CD4-positive, alpha-beta T cell treated with Interferon gamma for 1 hour (primary cell): Measurements from ENCODE around the gene FAM168B.
"Not testable (repeated sequence)": the region's sequence is repeated elsewhere in the genome, so short reads cannot be mapped to it uniquely, and the experiment has no call there.

Source experiments
- DNase-seq: peaks from one replicate; pipeline ENCODE4 v3.0.0-alpha.2; 2020

Gene FAM168B

DNA sequence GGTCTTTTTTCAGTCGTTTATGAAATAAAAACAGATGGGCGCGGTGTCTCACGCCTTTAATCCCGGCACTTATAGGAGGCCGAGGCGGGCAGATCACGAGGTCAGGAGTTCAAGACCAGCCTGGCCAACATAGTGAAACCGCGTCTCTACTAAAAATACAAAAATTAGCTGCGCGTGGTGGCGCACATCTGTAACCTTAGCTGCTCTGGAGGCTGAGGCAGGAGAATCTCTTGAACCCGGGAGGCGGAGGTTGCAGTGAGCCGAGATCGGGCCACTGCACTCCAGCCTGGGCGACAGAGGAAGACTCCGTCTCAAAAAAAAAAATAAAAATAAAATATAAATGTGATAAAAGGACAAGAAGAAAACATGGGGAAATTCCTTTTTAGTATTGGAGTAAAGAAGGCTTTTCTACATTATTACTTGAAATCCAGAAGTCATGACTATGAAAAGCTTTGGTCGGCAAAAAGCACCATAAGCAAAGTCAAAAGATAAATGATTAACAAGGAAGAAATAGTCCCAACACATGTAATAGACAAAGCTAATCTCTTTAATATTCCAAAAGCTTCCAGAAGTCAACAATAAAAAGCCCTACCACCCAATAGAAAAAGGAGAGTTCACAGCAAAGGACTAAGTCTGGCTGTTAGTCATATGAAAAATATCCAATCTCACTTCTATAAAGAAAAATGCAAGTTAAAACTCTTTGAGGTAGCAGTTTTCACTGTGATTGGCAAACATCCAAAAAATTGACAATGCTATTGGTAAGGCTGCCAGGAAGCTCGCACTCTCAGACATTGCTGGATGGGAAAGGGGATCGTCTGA is 1.4 kb upstream of the FAM168B start:
- DNase-seq, result no peak

DNA sequence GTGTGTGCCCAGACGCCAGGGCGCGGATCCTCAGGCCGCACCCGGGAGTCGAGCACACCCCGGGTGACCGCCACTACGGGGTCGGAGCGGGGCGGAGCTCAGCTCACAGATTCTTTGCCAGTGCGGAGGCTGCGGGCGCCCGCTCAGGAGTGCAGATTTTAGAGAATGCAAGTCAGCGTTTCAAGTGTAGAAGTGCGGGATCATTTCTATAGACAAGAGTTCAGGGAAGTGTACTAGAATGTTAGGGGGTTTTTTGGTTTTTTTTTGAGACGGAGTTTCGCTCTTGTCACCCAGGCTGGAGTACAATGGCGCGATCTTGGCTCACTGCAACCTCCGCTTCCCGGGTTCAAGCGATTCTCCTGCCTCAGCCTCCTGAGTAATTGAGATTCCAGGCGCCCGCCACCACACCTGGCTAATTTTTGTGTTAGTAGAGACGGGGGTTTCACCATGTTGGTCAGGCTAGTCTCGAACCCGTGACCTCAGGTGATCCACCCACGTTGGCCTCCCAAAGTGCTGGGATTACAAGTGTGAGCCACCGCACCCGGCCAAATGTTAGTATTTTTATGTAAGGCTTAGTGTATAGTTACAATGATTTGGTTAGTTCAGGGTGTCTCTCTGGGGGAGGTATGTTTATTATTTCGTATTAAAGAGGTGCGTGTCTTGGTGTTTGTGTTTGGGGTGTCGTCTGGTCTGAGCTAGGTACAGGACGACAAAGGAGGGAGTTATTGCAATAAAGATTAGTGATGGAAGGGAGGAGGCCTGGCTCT is 619 bp upstream of the FAM168B start:
- DNase-seq, result no peak

GRCh38 chr2:131092458-131093005 is 728 bp downstream of the FAM168B start:
- DNase-seq, result no peak

DNA sequence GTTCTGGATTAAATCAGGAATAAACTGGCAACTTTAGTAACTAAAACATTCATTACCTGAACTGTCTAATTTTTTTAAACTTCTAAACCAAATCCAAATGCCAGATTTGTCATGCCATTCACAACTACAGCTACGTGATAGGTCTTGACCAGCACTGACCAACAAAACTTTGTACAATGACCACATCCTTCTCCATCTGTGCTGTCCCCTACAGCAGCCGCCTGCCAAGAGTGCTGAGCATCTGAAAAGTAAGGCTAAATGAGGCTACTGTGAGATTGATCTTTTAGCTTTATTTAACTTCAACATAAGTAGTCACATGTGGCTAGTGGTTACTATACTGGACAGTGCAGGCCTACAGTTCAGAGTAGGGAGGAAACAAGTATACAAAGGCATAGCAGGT is 7.6 kb downstream of the FAM168B start:
- no peak for DNase-seq

DNA sequence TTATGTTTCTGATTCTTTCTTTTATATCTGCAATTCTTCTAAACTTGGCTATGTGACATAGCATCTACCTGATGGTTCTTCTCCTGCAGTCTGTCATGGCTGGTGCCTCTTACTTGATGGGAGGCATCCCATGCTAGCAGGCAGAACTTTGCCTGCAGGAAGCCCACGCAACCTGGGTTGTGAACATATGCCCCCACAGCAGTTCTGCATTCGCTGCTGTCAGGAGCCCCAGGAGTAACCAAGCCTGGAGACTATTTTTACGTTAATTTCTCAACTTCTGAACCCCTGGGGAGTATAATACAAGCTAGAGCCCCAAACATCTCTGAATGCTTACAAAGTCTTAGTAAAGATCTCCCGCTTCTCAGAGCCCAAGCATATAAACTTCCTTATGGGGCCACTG is 12.1 kb downstream of the FAM168B start:
- no peak for DNase-seq

DNA sequence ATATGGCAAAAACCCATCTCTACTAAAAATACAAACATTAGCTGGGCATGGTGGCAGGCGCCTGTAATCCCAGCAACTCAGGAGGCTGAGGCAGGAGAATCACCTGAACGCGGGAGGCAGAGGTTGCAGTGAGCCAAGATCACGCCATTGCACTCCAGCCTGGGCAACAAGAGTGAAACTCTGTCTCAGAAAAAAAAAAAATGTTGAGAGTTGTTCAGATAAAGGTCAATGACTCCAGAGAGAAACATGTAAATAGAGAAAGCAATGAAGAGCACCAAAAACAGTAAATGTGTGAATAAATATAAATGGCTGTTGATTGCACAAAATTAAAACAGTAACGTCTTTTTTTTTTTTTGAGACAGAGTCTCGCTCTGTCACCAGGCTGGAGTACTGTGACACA is 13.3 kb downstream of the FAM168B start:
- DNase-seq, result not testable (repeated sequence)

- no peak for DNase-seq
These were observed 15.3 kb downstream of the FAM168B start for GRCh38 chr2:131077966-131078365.

DNA sequence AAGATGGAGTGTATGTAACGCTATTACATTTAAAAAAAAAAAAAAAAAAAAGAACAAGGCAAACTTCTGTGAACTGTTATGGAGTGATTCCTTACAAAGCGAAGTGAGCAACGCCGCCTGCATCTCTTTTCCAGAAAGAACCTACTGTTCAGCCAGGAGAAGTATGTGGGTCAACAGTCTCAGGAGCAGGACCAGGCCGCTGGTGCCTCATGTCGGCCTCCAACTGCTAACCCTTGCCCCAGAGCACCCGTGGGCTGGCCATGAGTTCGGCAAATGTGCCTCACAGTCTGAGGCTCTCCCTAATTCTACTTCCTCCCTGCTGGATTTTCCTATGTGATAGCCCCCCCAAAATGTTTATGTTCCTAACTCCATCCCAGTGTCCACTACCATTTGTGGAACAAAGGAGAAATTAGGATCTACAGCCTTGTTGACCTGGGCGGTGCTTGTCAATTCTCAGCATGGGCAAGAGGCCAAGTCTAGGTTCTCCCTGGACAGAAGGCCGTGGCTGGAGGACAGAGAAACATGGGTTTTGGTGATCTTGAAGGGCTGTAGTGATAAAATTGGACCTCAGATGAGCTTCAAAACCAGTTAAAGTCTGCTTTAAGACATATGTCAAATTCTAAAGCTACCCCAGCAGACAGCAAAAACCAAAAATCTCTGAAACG is 15.9 kb downstream of the FAM168B start:
- no peak for DNase-seq

DNA sequence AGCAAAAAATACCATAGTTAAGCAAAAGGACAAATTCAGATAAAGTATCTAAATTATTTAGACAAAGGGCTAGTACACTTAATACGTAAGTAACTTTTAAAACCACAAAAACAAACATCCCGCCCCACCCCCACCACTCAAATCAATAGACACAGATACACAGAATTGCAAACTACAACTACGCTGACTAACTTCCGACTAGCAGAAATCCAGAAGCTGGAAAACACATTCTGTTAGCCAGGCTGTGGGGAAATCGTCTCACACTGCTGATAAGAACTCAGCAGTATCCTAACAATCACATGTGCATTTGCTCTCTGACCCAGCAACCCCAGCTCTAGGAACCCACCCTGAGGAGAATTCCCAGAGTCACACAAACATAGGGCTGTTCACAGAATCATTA is 16.6 kb downstream of the FAM168B start:
- no peak for DNase-seq

GRCh38 chr2:131075578-131075977 is 17.7 kb downstream of the FAM168B start:
- not testable (repeated sequence) for DNase-seq

DNA sequence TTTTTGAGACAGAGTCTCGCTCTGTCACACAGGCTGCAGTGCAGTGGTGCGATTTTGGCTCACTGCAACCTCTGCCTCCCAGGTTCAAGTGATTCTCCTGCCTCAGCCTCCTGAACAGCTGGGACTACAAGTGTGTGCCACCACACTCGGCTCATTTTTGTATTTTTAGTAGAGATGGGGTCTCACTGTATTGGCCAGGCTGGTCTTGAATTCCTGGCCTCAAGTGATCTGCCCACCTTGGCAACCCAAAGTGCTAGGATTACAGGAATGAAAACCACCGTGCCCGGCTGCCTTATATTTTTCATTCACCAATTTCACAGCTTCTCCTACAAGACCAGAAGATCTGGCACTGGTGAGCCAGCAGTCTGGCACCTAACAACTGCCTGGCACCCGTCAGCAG is 25.1 kb downstream of the FAM168B start:
- DNase-seq, result not testable (repeated sequence)

- DNase-seq, result no peak
These were observed 25.7 kb downstream of the FAM168B start for GRCh38 chr2:131067465-131068125.

DNA sequence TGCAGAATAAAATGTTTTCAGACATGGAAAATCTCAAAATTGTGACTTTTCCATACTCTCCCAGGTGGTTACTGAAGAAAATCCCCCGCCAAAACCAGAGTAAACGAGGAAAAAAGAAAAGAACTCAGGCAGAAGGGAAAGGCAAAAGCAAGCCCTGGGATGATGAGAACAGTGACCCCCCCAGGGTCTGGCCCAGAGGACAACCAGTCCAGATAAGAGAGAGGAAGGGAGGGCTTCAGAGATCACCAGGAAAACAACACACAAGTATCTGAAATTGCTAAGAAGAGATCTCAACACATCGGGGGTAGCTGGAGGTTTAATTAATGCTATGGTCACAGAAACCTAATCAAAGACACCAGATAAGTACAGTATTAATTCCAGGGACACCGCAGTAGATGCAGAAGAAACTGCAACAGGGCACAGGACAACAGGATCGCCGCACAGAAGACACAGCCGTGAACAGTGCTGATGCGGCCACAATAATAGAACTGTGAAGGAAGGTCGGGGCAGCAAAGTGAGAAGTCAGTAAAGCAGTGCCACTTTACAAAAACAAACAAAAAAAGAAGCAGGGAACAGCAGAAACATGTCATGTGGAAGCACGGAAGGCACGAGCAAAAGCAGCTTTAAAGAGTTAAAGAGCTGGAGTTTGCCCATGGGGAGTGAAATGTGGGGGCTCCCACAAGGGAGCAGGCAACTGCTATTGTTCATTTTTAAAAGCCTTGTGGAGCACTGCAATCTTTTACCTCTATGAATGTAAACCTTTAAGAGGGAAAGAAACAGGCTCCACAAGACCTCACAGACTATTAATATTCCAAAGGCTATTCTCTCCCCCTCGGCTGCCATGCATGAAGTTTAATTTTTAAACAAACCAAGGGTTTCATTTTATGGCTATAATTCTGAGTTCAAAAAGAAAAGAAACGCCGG is 28.4 kb downstream of the FAM168B start:
- no peak for DNase-seq

DNA sequence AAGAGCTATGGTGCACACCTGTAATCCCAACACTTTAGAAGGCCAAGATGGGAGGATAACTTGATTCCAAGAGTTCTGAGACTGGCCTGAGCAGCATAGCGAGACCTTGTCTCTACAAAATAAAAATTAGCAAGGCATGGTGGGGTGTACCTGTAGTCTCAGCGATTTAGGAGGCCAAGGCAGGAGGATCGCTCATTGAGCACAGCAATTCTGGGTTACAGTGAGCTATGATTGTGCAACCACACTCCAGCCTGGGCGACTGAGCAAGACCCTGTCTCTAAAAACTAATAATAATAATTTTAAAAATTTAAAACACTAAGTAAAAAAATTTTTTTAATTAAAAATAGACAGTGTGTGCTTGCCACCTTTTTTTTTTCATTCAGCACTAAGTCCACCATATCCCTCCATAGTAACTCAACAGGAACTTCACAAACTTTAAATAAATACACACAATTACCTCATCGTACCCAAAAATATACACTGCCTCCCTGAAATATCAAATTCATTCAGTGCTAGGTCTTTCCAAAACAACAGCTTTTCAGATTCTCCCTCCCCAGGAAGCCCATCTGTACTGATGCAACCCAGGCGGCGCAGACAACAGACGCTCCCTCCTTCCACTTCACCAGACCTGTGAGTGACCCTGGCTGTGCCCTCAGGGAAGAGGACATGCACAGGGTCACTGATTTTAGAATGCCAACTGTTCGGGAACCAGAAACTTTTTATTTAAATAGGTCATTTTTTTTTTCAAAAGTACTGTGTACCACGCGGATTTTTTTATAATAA is 29.6 kb downstream of the FAM168B start:
- DNase-seq, result no peak

GRCh38 chr2:131058920-131059319 is 34.3 kb downstream of the FAM168B start:
- no peak for DNase-seq

GRCh38 chr2:131058214-131058843 is 34.9 kb downstream of the FAM168B start:
- no peak for DNase-seq

DNA sequence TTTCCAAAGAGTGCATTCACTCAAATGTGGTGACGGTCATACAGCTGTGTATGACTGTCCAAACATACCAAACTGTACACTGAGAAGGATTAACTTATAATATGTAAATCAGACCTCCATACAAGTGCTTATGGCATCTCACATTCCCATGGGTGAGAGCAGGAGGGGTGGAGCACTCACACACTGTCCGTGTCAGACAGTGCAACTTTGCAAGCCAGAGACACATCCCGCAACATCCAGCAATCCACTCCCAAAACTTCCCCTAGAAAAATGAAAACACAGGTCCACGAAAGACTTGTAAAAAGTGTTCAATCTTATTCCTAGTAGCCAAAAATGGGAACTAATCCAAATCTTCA is 36.4 kb downstream of the FAM168B start:
- no peak for DNase-seq

GRCh38 chr2:131056204-131056931 is 36.9 kb downstream of the FAM168B start:
- DNase-seq, result no peak

GRCh38 chr2:131055169-131056065 is 37.8 kb downstream of the FAM168B start:
- no peak for DNase-seq
